SK-MEL-5 (cell line): ENCODE measurements around the gene ADRA2C. TPM values are rescaled to one million over a fixed set of nuclear protein-coding genes. Genes with fewer than 3 reads are reported as not detected.

Experiments used
- DNase-seq: peaks from one replicate; pipeline ENCODE4 v3.0.0-alpha.2; 2016; ENCODE audit warnings: low read depth, low spot score
- in situ Hi-C: cut with HindIII; loops from 2 replicates; pipeline ENCODE4 v1.10.0; 2016; ENCODE audit warnings: low sequenced_read_pairs, high pct_unique_total_duplicates, low pct_unique_long_range_greater_than_20kb
- total RNA-seq: library from RNA; depleted of rRNA; stranded (reverse); fragments of >200 nt; shearing (Covaris generic); gene quantifications from 2 replicates; pipeline ENCODE4 v1.2.3, GENCODE V29; 2014

ADRA2C gene
- total RNA-seq, 1 experiment from 2014 or later = 15.7 TPM

GRCh38 chr4:3801931-3802550 lies 35.9 kb downstream of the ADRA2C start:
- in situ Hi-C loops = no loop called here
- DNase-seq = no peak

- DNase-seq = no peak
- in situ Hi-C loops = no loop called here
These were observed 36.6 kb downstream of the ADRA2C start for GRCh38 chr4:3802571-3803474.

- no peak for DNase-seq
- in situ Hi-C loops = no loop called here
These were observed 37.3 kb downstream of the ADRA2C start for GRCh38 chr4:3803475-3803847.

- DNase-seq = no peak
- in situ Hi-C loops = no loop called here
These were observed 37.8 kb downstream of the ADRA2C start for GRCh38 chr4:3803946-3804345.

GRCh38 chr4:3805026-3805425 lies 38.8 kb downstream of the ADRA2C start:
- DNase-seq = no peak
- in situ Hi-C loops = no loop called here

- in situ Hi-C loops = no loop called here
- no peak for DNase-seq
These were observed 39.5 kb downstream of the ADRA2C start for GRCh38 chr4:3805731-3806130.

- DNase-seq = no peak
- in situ Hi-C loops = no loop called here
These were observed 41.1 kb downstream of the ADRA2C start for GRCh38 chr4:3807311-3807710.

- in situ Hi-C loops = no loop called here
These were observed 41.8 kb downstream of the ADRA2C start for GRCh38 chr4:3807822-3808496.

GRCh38 chr4:3808597-3808996 lies 42.4 kb downstream of the ADRA2C start:
- in situ Hi-C loops = no loop called here
- DNase-seq = no peak

More at GRCh38 chr4:3807822-3808496, 41.8 kb downstream of the ADRA2C start:
- no peak for DNase-seq

- in situ Hi-C loops = no loop called here
- no peak for DNase-seq
These were observed 42.8 kb downstream of the ADRA2C start for GRCh38 chr4:3809028-3809427.

- no peak for DNase-seq
- in situ Hi-C loops = no loop called here
These were observed 43.4 kb downstream of the ADRA2C start for GRCh38 chr4:3809451-3810110.

- DNase-seq = no peak
- in situ Hi-C loops = no loop called here
These were observed 44.0 kb downstream of the ADRA2C start for GRCh38 chr4:3810111-3810680.

- in situ Hi-C loops = no loop called here
- DNase-seq = no peak
These were observed 44.8 kb downstream of the ADRA2C start for GRCh38 chr4:3810796-3811485.

- in situ Hi-C loops = no loop called here
- DNase-seq = no peak
These were observed 45.4 kb downstream of the ADRA2C start for GRCh38 chr4:3811621-3812020.

GRCh38 chr4:3812211-3812934 lies 46.2 kb downstream of the ADRA2C start:
- in situ Hi-C loops = no loop called here
- DNase-seq = no peak

GRCh38 chr4:3813151-3814052 lies 47.2 kb downstream of the ADRA2C start:
- no peak for DNase-seq
- in situ Hi-C loops = no loop called here
